Measurements from ENCODE around the gene WWOX.

- no peak for TF ChIP-seq CTCF (IDR thresholded peaks at IDR 0.05; ENCODE audit: borderline replicate concordance, extremely low read depth, low read length, poor library complexity, severe bottlenecking)
- TF ChIP-seq EZH2 (IDR thresholded peaks at IDR 0.05; ENCODE audit: borderline replicate concordance, low read depth, low read length, severe bottlenecking), result no peak
Measured at GRCh38 chr16:79248351-79248750, 1148.9 kb downstream of the WWOX start.
